ENCODE measurements around the gene TPST1.
"Not testable (repeated sequence)": the region's sequence is repeated elsewhere in the genome, so short reads cannot be mapped to it uniquely, and the experiment has no call there.

The TPST1 gene

DNA sequence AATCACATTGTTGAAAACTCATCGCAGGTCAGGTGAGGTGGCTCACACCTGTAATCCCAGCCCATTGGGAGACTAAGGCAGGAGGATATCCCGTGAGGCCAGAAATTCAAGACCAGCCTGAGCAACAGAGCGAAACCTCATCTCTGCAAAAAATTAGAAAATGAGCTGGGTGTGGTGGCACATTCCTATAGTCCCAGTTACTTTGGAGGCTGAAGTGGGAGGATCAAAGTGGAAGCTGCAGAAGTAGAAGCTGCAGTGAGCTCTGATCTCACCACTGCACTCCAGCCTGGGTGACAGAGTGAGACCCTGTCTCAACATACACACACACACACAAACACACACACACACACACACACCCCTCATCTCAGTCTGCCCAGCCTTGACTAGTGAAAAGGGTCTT is 190.9 kb downstream of the TPST1 start:
- not testable (repeated sequence) for DNase-seq

DNA sequence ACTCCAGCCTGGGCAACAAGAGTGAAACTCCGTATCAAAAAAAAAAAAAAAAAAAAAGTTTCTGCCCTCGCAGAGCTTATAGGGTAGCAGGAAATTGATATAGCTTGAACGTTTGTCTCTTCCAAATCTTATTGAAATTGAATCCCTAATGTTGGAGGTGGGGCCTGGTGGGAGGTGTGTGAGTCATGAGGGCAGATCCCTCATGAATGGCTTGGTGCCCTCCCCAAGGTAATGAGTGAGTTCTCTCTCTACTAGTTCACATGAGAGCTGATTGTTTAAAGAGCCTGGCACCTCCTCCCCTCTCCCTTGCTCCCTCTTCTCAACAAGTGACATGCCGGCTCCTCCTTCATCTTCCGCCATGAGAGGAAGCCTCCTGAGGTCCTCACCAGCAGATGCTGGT is 193.7 kb downstream of the TPST1 start:
- not testable (repeated sequence) for DNase-seq

DNA sequence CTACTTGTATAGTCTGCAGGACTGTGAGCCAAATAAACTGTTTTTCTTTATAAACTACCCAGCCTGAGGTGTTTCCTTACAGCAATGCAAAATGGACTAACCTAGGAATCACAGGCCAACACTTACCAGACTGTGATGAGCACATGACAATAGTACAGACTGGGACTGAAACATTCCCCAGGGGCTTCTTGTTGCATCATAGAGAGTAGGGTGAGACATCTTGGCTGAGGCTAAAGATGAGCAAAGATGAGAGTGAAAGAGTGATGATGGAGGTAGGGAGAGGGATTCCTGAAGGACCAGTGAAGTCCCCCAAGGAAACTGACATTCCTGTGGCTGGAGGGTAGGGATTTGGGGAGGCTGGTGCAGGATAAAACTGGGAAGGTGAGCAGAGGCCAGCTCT is 194.4 kb downstream of the TPST1 start:
- DNase-seq: no peak

DNA sequence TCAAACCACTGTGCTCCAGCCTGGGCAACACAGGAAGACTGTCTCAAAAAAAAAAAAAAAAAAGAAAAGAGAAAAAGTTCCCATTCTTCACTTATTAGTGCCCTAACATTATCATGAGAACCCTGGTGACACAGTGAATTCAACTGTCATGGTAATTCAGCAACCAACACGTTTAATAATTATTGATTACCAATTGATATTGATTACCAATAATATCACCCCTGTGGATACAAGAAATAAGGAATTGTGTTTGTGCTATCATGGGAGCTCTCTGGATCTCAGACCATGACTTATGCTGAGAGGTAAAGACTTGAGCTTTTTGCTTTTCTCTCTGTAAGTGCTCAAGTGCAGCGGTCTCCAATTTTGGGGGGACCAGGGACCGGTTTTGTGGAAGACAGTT is 195.3 kb downstream of the TPST1 start:
- DNase-seq: no peak

DNA sequence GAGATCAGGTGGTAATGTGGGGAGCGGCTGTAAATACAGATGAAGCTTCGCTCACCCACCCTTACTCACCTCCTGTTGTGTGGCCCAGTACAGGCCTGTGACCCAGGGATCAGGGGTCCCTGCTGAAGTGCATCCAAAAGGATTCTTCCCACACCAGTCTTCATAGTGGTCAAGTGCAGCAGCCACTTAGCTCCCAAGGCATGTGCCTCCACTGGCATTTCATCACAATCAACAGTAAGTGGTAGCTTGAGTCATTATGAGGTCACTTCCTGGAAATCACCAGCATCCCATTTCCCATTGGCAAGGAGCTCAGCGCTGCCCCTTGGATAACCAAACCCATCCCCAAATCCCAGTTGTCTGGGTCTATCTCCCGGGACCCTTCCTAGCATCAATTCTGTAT is 196.0 kb downstream of the TPST1 start:
- DNase-seq: not testable (repeated sequence)

DNA sequence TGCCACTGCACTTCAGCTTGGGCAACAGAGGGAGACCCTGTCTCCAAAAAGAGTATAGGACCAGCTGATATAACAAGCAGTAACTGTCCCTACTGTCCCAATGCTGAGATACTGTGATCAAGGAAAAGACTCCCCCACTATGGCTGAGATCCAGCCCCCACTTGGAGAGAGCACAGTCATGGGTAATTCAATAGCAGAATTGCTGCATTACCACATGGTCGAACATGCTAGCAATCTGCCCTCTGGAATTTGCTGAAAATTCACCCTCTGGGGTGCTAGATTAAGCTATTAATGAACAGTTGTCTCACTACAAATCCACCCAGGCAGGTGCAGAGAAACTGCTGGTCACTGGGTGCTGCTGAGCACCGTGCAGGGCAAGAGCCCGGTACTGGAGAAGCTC is 196.8 kb downstream of the TPST1 start:
- DNase-seq: not testable (repeated sequence)

DNA sequence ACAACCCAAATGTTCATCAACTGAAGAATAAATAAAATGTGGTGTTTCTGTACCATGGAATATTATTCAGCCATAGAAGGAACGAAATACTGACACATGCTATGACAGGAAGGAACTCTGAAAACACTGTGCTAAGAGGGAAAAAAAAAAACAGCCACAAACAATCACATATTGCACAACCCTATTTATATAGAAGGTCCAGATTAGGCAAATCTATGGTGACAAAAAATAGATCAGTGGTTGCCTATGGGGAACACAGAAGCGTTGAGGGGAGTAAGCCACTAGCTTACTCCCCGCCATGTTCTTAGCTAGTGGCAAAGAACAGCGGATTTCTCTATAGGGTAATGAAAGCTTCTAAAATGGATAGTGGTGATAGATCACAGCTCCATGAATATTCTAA is 198.4 kb downstream of the TPST1 start:
- DNase-seq: no peak

DNA sequence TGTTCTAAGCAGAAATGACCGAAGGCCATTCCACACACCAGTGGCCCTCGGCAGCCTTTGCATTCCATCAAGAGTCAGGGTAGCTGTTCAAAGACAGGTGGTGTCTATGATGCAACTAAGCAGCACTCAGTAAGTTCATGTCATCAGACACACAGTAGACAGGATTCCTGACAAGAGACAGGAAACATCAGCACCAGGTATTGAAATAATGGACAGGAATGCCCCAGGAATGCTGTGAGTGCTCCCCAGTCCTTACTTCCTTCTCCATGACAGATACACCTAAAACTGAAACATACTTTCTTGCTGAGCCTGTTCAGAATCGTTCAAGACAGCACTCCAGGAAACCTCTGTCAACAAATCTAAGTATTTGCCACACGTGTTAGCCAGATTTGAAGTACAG is 204.4 kb downstream of the TPST1 start:
- DNase-seq: no peak

Measured in stimulated activated CD4-positive, alpha-beta T cell treated with anti-CD3 and anti-CD28 coated beads, Interleukin-2, amount 100 ng/mL, for 48 hours (primary cell).